BLaER1 (cell line): ENCODE results near the gene SV2C.

Experiments used
- H3K27ac ChIP-seq: shearing (Covaris generic); formaldehyde crosslinking; 2 replicates; pipeline ENCODE4 v1.8.1; 2022
- H3K27me3 ChIP-seq: shearing (Covaris generic); formaldehyde crosslinking; 2 replicates; pipeline ENCODE4 v1.8.1; 2022
- H3K36me3 ChIP-seq: shearing (Covaris generic); formaldehyde crosslinking; 2 replicates; pipeline ENCODE4 v1.8.1; 2022
- H3K4me1 ChIP-seq: shearing (Covaris generic); formaldehyde crosslinking; 2 replicates; pipeline ENCODE4 v1.8.1; 2022
- H3K4me2 ChIP-seq: shearing (Covaris generic); formaldehyde crosslinking; 2 replicates; pipeline ENCODE4 v1.8.1; 2022
- H3K4me3 ChIP-seq: shearing (Covaris generic); formaldehyde crosslinking; 2 replicates; pipeline ENCODE4 v1.8.1; 2022
- H3K9ac ChIP-seq: shearing (Covaris generic); formaldehyde crosslinking; 2 replicates; pipeline ENCODE4 v1.8.1; 2022
- H3K9me3 ChIP-seq: shearing (Covaris generic); formaldehyde crosslinking; 2 replicates; pipeline ENCODE4 v1.8.1; 2022
- H4K20me1 ChIP-seq: shearing (Covaris generic); formaldehyde crosslinking; 2 replicates; pipeline ENCODE4 v1.8.1; 2022
- Cebpa-rat ChIP-seq: shearing (Covaris generic); IDR thresholded peaks from 2 replicates; pipeline ENCODE4 v1.8.1; 2022

The SV2C gene

GRCh38 chr5:76197726-76198125 is 114.5 kb downstream of the SV2C start:
- no peaks in the 10 kb centered on the region for H3K27me3 ChIP-seq
- H3K4me3 ChIP-seq = no peak overlapping the region
- peaks cover 6% of the 10 kb centered on the region for H3K4me1 ChIP-seq
- H4K20me1 ChIP-seq = no peaks in the 10 kb centered on the region
- H3K27ac ChIP-seq = no peak overlapping the region
- no peak for TF ChIP-seq Cebpa-rat
- H3K36me3 ChIP-seq = no peaks in the 10 kb centered on the region
- no peak overlapping the region for H3K9ac ChIP-seq
- H3K9me3 ChIP-seq = no peaks in the 10 kb centered on the region
- no peak overlapping the region for H3K4me2 ChIP-seq

- TF ChIP-seq Cebpa-rat = no peak
- Histone ChIP-seq H4K20me1 (no peaks in the 10 kb centered on the region), H3K4me1 (peaks cover 6% of the 10 kb centered on the region), H3K9ac (no peak overlapping the region), H3K27ac (no peak overlapping the region), H3K4me2 (0 out of 2 replicates have a peak overlapping the region, but pooled peaks have one; percentile 12), H3K4me3 (no peak overlapping the region), H3K9me3 (no peaks in the 10 kb centered on the region), H3K27me3 (no peaks in the 10 kb centered on the region), H3K36me3 (no peaks in the 10 kb centered on the region)
These were observed 116.4 kb downstream of the SV2C start for GRCh38 chr5:76199336-76200318.

GRCh38 chr5:76202182-76202581 is 119.0 kb downstream of the SV2C start:
- no peaks in the 10 kb centered on the region for H3K27me3 ChIP-seq
- H4K20me1 ChIP-seq = no peaks in the 10 kb centered on the region
- H3K36me3 ChIP-seq = no peaks in the 10 kb centered on the region
- H3K9ac ChIP-seq = no peak overlapping the region
- TF ChIP-seq Cebpa-rat = no peak
- no peak overlapping the region for H3K4me3 ChIP-seq
- H3K4me1 ChIP-seq = peaks cover 6% of the 10 kb centered on the region
- no peak overlapping the region for H3K4me2 ChIP-seq
- H3K27ac ChIP-seq = no peak overlapping the region
- H3K9me3 ChIP-seq = no peaks in the 10 kb centered on the region

GRCh38 chr5:76204191-76204590 is 121.0 kb downstream of the SV2C start:
- no peak overlapping the region for H3K4me2 ChIP-seq
- no peak for TF ChIP-seq Cebpa-rat
- H4K20me1 ChIP-seq = no peaks in the 10 kb centered on the region
- H3K27ac ChIP-seq = no peak overlapping the region
- H3K9me3 ChIP-seq = no peaks in the 10 kb centered on the region
- no peak overlapping the region for H3K4me3 ChIP-seq
- no peak overlapping the region for H3K9ac ChIP-seq
- H3K27me3 ChIP-seq = no peaks in the 10 kb centered on the region
- H3K4me1 ChIP-seq = peaks cover 4% of the 10 kb centered on the region
- no peaks in the 10 kb centered on the region for H3K36me3 ChIP-seq

GRCh38 chr5:76204713-76205112 is 121.5 kb downstream of the SV2C start:
- Histone ChIP-seq H3K4me3 (no peak overlapping the region), H4K20me1 (no peaks in the 10 kb centered on the region), H3K27ac (no peak overlapping the region), H3K36me3 (no peaks in the 10 kb centered on the region), H3K27me3 (no peaks in the 10 kb centered on the region), H3K9ac (no peak overlapping the region), H3K4me2 (no peak overlapping the region), H3K4me1 (no peaks in the 10 kb centered on the region), H3K9me3 (peaks cover 5% of the 10 kb centered on the region)
- TF ChIP-seq Cebpa-rat = no peak

- H3K4me1 ChIP-seq = no peaks in the 10 kb centered on the region
- no peak for TF ChIP-seq Cebpa-rat
- no peak overlapping the region for H3K4me3 ChIP-seq
- H3K9ac ChIP-seq = no peak overlapping the region
- no peak overlapping the region for H3K27ac ChIP-seq
- H3K9me3 ChIP-seq = peaks cover 9% of the 10 kb centered on the region
- no peaks in the 10 kb centered on the region for H3K27me3 ChIP-seq
- H3K4me2 ChIP-seq = no peak overlapping the region
- H3K36me3 ChIP-seq = no peaks in the 10 kb centered on the region
- no peaks in the 10 kb centered on the region for H4K20me1 ChIP-seq
These were observed 123.9 kb downstream of the SV2C start for GRCh38 chr5:76207120-76207519.

- H3K9ac ChIP-seq = no peak overlapping the region
- no peak overlapping the region for H3K4me3 ChIP-seq
- H3K4me1 ChIP-seq = no peaks in the 10 kb centered on the region
- H4K20me1 ChIP-seq = no peaks in the 10 kb centered on the region
- H3K27me3 ChIP-seq = no peaks in the 10 kb centered on the region
- peaks cover 9% of the 10 kb centered on the region for H3K9me3 ChIP-seq
- no peak for TF ChIP-seq Cebpa-rat
- H3K27ac ChIP-seq = no peak overlapping the region
- H3K4me2 ChIP-seq = no peak overlapping the region
- no peaks in the 10 kb centered on the region for H3K36me3 ChIP-seq
These were observed 126.1 kb downstream of the SV2C start for GRCh38 chr5:76209297-76209696.

- Histone ChIP-seq H3K4me2 (no peak overlapping the region), H3K9me3 (peaks cover 9% of the 10 kb centered on the region), H3K4me1 (no peaks in the 10 kb centered on the region), H3K4me3 (no peak overlapping the region), H3K9ac (no peak overlapping the region), H3K27me3 (no peaks in the 10 kb centered on the region), H3K36me3 (no peaks in the 10 kb centered on the region), H3K27ac (no peak overlapping the region), H4K20me1 (no peaks in the 10 kb centered on the region)
- no peak for TF ChIP-seq Cebpa-rat
These were observed 127.8 kb downstream of the SV2C start for GRCh38 chr5:76210946-76211345.

- no peak overlapping the region for H3K9ac ChIP-seq
- H3K4me1 ChIP-seq = no peaks in the 10 kb centered on the region
- peaks cover 9% of the 10 kb centered on the region for H3K9me3 ChIP-seq
- no peaks in the 10 kb centered on the region for H3K36me3 ChIP-seq
- TF ChIP-seq Cebpa-rat = no peak
- H3K27ac ChIP-seq = no peak overlapping the region
- H3K4me2 ChIP-seq = no peak overlapping the region
- H3K27me3 ChIP-seq = no peaks in the 10 kb centered on the region
- H3K4me3 ChIP-seq = no peak overlapping the region
- no peaks in the 10 kb centered on the region for H4K20me1 ChIP-seq
These were observed 130.7 kb downstream of the SV2C start for GRCh38 chr5:76213858-76214257.

GRCh38 chr5:76216748-76217147 is 133.6 kb downstream of the SV2C start:
- TF ChIP-seq Cebpa-rat = no peak
- Histone ChIP-seq H3K9ac (no peak overlapping the region), H3K36me3 (no peaks in the 10 kb centered on the region), H3K27ac (no peak overlapping the region), H3K27me3 (no peaks in the 10 kb centered on the region), H3K4me2 (no peak overlapping the region), H4K20me1 (no peaks in the 10 kb centered on the region), H3K4me3 (no peak overlapping the region), H3K4me1 (no peaks in the 10 kb centered on the region), H3K9me3 (no peaks in the 10 kb centered on the region)
